Lung (tissue), 12 donors: ENCODE results near the gene ENDOV. TPM values are rescaled to one million over a fixed set of nuclear protein-coding genes. Genes with fewer than 3 reads are reported as not detected.

Experiments
- ATAC-seq: fragments of 200-7000 bp; cut with Tn5 transposase; one replicate; pipeline ENCODE4 v1.9.1; 2020; ENCODE audit warnings: moderate number of reproducible peaks; ENCODE audit not compliant: insufficient read depth, low FRiP score
- DNase-seq, 3 donors: peaks; one replicate each; pipeline ENCODE4 v3.0.0-alpha.2; 2013 to 2017
- H3K27ac ChIP-seq, 2 donors: one replicate each; pipeline ENCODE4 v1.5.1; 2013; ENCODE audit warnings: mild to moderate bottlenecking in 2 of 2, moderate library complexity in 2 of 2, control low read depth in 1 of 2, inconsistent platforms in 1 of 2, low read depth in 1 of 2, low read length in 1 of 2
- H3K27me3 ChIP-seq, 3 donors: one replicate each; pipeline ENCODE4 v1.5.1; 2013; ENCODE audit warnings: low read length in 2 of 3; ENCODE audit not compliant: control insufficient read depth in 3 of 3, insufficient read depth in 3 of 3
- H3K36me3 ChIP-seq, 4 donors: one replicate each; pipeline ENCODE4 v1.5.1; 2013; ENCODE audit warnings: low read length in 4 of 4, mild to moderate bottlenecking in 1 of 4, moderate library complexity in 1 of 4; ENCODE audit not compliant: control insufficient read depth in 4 of 4, insufficient read depth in 4 of 4
- H3K4me1 ChIP-seq, 5 donors: one replicate each; pipeline ENCODE4 v1.5.1; 2013; ENCODE audit warnings: low read length in 5 of 5, mild to moderate bottlenecking in 2 of 5, moderate library complexity in 1 of 5; ENCODE audit not compliant: control insufficient read depth in 5 of 5, insufficient read depth in 5 of 5
- H3K4me3 ChIP-seq: one replicate; pipeline ENCODE4 v1.5.1; 2013; ENCODE audit warnings: mild to moderate bottlenecking, control low read depth, moderate library complexity
- H3K9ac ChIP-seq, 2 donors: one replicate each; pipeline ENCODE4 v1.5.1; 2013; ENCODE audit warnings: low read length in 2 of 2, control low read depth in 1 of 2; ENCODE audit not compliant: insufficient read depth in 1 of 2
- H3K9me3 ChIP-seq, 4 donors: one replicate each; pipeline ENCODE4 v1.5.1; 2013; ENCODE audit warnings: low read length in 3 of 4, mild to moderate bottlenecking in 1 of 4, moderate library complexity in 1 of 4; ENCODE audit not compliant: control insufficient read depth in 4 of 4, insufficient read depth in 3 of 4
- WGBS, 2 donors: extraction: QIAGEN DNeasy Blood & Tissue Kit; methylation state at CpG; one replicate each; pipeline ENCODE4 v1.1.7; 2013; 5-methylcytosine and 5-hydroxymethylcytosine counted together
- polyA plus RNA-seq, 2 donors: library from polyadenylated mRNA; stranded (reverse); fragments of 200-250 nt; gene quantifications; one replicate each; pipeline ENCODE4 v1.2.1, GENCODE V29; 2013
- total RNA-seq, 2 donors: library from RNA; depleted of rRNA in 1 of 2; stranded (reverse); fragments of >200 nt in 1 of 2; gene quantifications; one replicate each; pipeline ENCODE4 v1.2.1, GENCODE V29; 2014 to 2021
- TF ChIP-seq, protein P1 (sequence below): IDR thresholded peaks from 2 replicates; pipeline ENCODE4 v1.5.1; 2012; ENCODE audit warnings: mild to moderate bottlenecking; ENCODE audit errors: control extremely low read depth, extremely low read depth
- donor health status: control.
- donor health status: control.
- donor health status: Bipolar disorder and iron deficiency.
- donor health status: healthy.
- donor health status: DM: yes; HTN: yes; CAD: no.

Gene ENDOV
- total and polyA plus RNA-seq, 4 donors, result 11.8 to 28.8 (median 22.4) TPM

DNA sequence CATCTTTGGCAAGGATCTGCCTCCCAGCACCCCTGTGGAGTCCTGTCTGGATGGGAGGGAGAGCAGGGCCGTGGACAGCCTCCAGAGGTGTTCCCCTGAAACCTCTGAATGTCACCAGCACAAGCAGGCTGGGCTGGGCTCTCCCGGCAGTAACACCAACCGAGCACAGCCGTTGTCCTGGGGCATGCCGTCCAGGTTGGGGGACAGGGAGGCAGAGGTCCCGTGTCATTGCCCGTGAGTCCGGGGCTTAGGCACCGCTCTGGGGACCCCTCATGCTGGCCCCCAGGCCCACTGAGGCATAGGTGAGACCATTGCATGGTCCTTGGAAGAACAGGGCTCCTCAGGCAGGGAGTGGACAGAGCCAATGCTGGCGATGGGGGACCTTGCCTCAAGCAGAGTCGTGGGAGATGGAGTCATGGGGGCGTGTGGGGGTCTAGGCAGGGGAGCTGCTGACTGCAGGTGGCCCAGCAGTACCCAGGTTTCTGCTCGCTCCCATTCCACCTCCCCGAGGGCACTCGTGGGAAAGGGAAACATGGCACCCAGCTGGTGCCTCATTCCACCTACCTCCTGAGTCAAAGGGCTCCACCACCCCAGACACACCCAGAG lies 17.5 kb downstream of the ENDOV start:
- TF ChIP-seq, protein P1, sequence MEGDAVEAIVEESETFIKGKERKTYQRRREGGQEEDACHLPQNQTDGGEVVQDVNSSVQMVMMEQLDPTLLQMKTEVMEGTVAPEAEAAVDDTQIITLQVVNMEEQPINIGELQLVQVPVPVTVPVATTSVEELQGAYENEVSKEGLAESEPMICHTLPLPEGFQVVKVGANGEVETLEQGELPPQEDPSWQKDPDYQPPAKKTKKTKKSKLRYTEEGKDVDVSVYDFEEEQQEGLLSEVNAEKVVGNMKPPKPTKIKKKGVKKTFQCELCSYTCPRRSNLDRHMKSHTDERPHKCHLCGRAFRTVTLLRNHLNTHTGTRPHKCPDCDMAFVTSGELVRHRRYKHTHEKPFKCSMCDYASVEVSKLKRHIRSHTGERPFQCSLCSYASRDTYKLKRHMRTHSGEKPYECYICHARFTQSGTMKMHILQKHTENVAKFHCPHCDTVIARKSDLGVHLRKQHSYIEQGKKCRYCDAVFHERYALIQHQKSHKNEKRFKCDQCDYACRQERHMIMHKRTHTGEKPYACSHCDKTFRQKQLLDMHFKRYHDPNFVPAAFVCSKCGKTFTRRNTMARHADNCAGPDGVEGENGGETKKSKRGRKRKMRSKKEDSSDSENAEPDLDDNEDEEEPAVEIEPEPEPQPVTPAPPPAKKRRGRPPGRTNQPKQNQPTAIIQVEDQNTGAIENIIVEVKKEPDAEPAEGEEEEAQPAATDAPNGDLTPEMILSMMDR, result no peak
- Histone ChIP-seq H3K9ac (no peak overlapping the region), H3K27me3 (no peaks in the 10 kb centered on the region), H3K27ac (no peak overlapping the region), H3K9me3 (no peaks in the 10 kb centered on the region), H3K4me1 (no peaks in the 10 kb centered on the region), H3K4me3 (no peak overlapping the region), H3K36me3 (peaks cover 0 to 17% (median 6%) of the 10 kb centered on the region in 4 donors)
- 81 to 86% methylated on average over 15 of the region's 15 CpGs for WGBS, 2 donors
- DNase-seq (no peak), ATAC-seq (no peak)

DNA sequence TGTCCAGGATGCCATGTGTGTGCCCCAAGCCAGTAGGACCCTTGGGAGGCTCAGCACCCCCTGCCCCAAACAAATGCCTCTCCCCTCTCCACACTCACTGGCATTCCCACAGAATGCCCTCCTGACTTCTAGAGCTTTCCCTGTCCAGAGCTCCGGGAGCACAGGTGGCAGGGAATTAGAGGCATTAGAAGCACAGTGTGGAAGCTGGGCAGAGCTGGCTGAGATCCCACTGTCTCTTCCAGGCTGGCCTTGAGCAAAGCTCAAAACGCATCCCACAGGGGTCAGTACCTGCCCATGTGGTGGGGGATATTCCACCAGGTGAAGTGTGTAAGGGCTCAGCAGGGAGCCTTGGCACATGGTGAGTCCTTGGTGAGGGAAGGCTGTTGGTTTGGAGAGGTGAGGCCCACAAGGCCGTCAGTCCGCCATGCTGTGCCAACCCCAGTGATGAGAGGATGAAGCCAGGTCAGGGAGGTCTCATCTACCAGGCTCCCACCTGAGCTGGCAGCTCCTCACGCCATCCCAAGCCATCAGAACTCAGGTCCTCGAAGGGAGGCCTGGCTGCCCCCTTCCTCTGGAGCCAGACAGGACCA lies 18.1 kb downstream of the ENDOV start:
- H3K9ac ChIP-seq, result no peak overlapping the region
- no peak for ATAC-seq
- no peak for DNase-seq
- no peak overlapping the region for H3K27ac ChIP-seq
- WGBS, 2 donors, result 94 to 95% methylated on average over 6 of the region's 6 CpGs
- H3K4me1 ChIP-seq, result no peaks in the 10 kb centered on the region
- peaks cover 0 to 17% (median 6%) of the 10 kb centered on the region in 4 donors for H3K36me3 ChIP-seq
- H3K27me3 ChIP-seq, result no peaks in the 10 kb centered on the region
- H3K9me3 ChIP-seq, result no peaks in the 10 kb centered on the region
- H3K4me3 ChIP-seq, result no peak overlapping the region
- TF ChIP-seq, protein P1, result no peak

DNA sequence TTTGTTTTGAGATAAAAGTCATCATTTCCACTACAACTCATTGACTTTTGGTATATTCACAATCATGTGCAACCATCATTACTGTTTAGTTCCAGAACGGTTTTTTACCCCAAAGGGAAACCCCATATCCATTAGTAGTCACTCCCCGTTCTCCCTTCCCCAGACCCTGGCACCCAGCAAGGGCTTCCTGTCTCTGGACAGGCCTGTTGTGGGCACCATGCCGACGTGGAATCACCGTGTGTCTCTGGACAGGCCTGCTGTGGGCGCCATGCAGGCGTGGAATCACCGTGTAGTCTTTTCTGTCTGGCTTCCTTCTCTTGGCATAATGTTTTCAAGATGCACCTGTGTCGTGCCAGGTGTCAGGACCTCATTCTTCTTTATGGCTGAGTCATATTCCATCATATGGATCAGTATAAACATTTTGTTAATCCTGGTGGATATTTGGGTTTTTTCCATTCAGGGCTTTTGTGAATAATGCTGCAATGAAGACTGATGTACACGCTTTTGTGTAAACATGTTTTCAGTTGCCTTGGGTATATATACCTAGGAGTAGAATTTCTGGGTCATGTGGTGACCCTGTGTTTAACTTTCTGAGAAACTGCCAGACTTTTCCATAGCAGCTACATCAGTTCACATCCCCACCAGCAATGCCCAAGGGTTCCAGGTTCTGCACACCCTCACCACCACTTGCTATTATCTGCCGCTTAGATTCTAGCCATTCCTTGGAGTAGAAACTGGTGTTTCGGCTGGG lies 19.1 kb downstream of the ENDOV start:
- Histone ChIP-seq H3K9ac (no peak overlapping the region), H3K4me3 (no peak overlapping the region), H3K36me3 (peaks cover 0 to 11% (median 6%) of the 10 kb centered on the region in 4 donors), H3K27me3 (no peaks in the 10 kb centered on the region), H3K4me1 (no peaks in the 10 kb centered on the region), H3K9me3 (no peaks in the 10 kb centered on the region), H3K27ac (no peak overlapping the region)
- DNase-seq (no peak), ATAC-seq (no peak)
- WGBS, 2 donors, result 80 to 81% methylated on average over 12 of the region's 12 CpGs
- TF ChIP-seq, protein P1, result no peak
